Measurements from ENCODE around the gene AGBL1.

AGBL1 gene

DNA sequence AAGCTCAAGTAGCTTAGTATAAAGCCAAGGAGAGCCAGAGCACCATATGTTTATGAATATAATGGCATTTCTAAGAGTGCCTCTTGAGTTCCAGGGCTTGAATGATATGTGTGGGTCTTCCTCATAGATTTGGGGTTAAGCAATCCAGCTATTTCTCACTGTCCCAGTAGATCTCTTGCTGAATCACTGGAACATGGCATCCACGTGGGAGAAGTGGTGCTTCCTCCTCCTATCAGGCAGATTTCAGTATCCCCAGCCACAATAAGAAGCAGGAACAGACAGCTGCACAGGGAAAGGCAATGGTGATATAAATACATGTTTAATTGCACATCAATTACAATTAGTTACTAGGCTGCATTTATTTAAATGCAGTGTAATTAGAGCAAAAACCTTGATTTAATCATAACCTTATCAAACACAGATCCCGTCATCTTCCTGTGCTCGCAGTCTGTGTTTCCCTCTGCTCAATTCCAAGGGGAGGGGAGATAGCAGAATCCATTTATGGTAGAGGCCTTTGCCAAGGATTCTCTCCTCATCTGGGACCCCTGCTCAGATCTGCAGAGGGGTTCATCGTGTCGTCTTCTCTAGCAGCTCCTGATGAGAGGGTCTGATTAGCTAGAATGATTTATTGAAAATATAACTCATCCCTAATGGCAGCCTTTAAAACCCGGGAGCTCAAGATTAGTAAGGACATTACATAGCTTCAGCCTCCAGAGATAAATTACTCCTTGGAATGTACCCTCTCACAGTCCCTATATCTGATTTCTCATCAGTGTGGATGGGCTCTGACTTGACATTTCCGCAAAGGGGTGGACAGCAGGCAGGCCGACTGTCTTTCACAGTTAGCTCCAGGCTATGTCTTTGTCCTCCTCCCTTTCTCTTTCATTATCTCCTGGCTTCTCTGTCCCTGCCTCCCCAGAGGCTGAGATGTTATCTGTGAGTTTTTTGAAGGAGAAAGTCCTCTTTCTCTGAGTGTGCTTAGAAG, 775.9 kb downstream of the AGBL1 start:
- H3K27me3 ChIP-seq (replicated peaks; ENCODE audit: control insufficient read depth, insufficient read depth, low read length) = no peaks in the 10 kb centered on the region
- DNase-seq (ENCODE audit: extremely low read depth, insufficient read length) = no peak

DNA sequence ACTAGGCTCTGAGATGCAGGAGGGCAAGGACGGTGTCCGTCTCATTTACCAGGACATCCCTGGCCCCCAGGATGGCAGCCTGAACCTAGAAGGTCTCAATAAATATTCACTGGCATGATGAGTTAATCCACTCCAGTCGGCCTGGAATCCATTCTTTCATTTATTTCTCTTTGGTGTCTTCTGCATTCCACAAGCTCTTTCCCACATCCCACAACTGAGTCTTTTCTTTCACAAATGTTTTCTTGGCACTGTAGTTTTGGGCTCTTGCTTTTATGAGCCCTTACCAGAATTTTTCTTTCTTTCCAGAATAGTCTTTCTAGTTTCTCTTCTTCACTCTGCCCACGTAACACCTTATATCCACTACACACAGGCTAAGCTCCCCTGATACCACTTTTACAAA, 778.0 kb downstream of the AGBL1 start:
- no peak overlapping the region for H3K4me3 ChIP-seq (replicated peaks; ENCODE audit: low read depth, low read length)
- no peaks in the 10 kb centered on the region for H3K27me3 ChIP-seq (replicated peaks; ENCODE audit: control insufficient read depth, insufficient read depth, low read length)
- H3K36me3 ChIP-seq (ENCODE audit: control insufficient read depth, insufficient read depth, low read length) = no peaks in the 10 kb centered on the region
- TF ChIP-seq, protein P1, sequence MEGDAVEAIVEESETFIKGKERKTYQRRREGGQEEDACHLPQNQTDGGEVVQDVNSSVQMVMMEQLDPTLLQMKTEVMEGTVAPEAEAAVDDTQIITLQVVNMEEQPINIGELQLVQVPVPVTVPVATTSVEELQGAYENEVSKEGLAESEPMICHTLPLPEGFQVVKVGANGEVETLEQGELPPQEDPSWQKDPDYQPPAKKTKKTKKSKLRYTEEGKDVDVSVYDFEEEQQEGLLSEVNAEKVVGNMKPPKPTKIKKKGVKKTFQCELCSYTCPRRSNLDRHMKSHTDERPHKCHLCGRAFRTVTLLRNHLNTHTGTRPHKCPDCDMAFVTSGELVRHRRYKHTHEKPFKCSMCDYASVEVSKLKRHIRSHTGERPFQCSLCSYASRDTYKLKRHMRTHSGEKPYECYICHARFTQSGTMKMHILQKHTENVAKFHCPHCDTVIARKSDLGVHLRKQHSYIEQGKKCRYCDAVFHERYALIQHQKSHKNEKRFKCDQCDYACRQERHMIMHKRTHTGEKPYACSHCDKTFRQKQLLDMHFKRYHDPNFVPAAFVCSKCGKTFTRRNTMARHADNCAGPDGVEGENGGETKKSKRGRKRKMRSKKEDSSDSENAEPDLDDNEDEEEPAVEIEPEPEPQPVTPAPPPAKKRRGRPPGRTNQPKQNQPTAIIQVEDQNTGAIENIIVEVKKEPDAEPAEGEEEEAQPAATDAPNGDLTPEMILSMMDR (IDR thresholded peaks at IDR 0.05; ENCODE audit: insufficient read depth, low read length, poor library complexity, severe bottlenecking) = no peak
- no peak for DNase-seq (ENCODE audit: extremely low read depth, insufficient read length)

More for the DNA sequence above, 775.9 kb downstream of the AGBL1 start:
- TF ChIP-seq, protein P1 (IDR thresholded peaks at IDR 0.05; ENCODE audit: insufficient read depth, low read length, poor library complexity, severe bottlenecking) = no peak
- no peaks in the 10 kb centered on the region for H3K36me3 ChIP-seq (ENCODE audit: control insufficient read depth, insufficient read depth, low read length)
- no peak overlapping the region for H3K4me3 ChIP-seq (replicated peaks; ENCODE audit: low read depth, low read length)

DNA sequence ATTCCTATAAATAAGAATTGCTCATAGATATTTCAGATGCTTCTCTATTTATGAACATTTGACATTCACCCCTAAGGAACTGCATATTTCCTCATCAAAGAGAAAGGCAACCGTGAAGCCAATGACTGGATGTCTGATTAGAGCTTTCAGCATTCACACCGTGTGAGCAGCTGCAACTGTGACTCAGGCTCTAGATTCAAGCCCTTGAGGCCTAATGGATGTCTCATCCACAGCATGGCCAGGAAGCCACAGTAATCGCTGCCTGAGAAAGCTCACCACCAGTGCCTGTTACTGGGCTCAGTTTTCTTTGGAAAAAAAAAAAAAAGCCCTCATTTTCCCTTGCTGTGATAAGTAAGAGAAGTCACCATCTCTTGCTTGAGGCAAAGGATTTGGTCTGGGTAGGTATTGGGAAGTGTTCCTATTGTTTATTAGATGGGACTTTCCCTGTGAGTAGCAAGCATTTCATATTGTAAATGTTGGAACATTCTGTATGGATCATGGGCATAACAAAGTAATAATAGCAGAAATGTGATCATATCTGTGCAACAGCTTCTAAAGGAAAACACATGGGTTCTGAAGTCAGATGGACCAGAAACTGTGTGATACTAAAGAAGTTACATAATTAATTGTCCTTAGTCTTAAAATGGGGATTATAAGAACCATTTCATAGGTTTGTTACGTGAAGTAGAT, 783.7 kb downstream of the AGBL1 start:
- no peaks in the 10 kb centered on the region for H3K27me3 ChIP-seq (replicated peaks; ENCODE audit: control insufficient read depth, insufficient read depth, low read length)
- H3K36me3 ChIP-seq (ENCODE audit: control insufficient read depth, insufficient read depth, low read length) = no peaks in the 10 kb centered on the region
- DNase-seq (ENCODE audit: extremely low read depth, insufficient read length) = no peak
- TF ChIP-seq, protein P1 (IDR thresholded peaks at IDR 0.05; ENCODE audit: insufficient read depth, low read length, poor library complexity, severe bottlenecking) = no peak
- no peak overlapping the region for H3K4me3 ChIP-seq (replicated peaks; ENCODE audit: low read depth, low read length)

DNA sequence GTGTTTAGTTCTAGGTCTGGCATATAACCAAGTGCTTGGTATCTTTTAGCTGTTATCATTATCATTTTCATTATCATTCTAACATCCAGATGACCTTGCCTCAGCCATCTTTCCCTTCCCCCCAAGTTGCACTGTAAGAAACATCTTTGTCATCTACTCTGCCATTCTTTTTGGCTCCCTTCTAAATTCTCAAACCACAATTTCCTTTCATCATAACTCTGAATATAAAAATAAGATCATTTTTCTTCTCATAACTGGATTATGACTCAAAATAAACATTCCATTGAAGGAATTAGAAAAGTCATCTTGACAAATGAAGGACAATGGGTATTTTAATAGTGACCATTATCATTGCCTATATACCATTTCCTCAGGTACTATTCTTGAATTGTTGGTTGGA, 786.2 kb downstream of the AGBL1 start:
- TF ChIP-seq, protein P1 (IDR thresholded peaks at IDR 0.05; ENCODE audit: insufficient read depth, low read length, poor library complexity, severe bottlenecking) = no peak
- H3K27me3 ChIP-seq (replicated peaks; ENCODE audit: control insufficient read depth, insufficient read depth, low read length) = no peaks in the 10 kb centered on the region

DNA sequence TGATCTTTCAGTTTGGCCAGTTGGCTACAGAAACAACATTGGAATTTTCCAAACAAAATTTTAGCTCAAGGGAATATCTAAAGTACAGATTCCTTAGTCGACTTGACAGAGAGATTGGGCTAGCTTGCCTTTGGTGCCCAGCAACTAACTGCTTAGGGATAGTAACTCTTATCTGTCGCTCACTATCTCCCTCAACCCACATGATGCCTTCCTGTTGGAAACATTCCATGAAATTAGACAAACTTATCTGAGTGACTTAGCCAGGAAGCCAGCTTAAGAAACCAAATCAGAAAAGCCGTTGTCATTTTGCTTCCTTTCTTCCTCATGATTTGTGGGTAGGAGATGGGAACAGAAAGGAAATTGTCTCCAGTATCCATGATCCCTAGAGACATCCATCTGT, 791.2 kb downstream of the AGBL1 start:
- no peak overlapping the region for H3K4me3 ChIP-seq (replicated peaks; ENCODE audit: low read depth, low read length)
- TF ChIP-seq, protein P1 (IDR thresholded peaks at IDR 0.05; ENCODE audit: insufficient read depth, low read length, poor library complexity, severe bottlenecking) = no peak
- DNase-seq (ENCODE audit: extremely low read depth, insufficient read length) = no peak
- no peaks in the 10 kb centered on the region for H3K36me3 ChIP-seq (ENCODE audit: control insufficient read depth, insufficient read depth, low read length)
- H3K27me3 ChIP-seq (replicated peaks; ENCODE audit: control insufficient read depth, insufficient read depth, low read length) = no peaks in the 10 kb centered on the region

More for the DNA sequence above, 786.2 kb downstream of the AGBL1 start:
- H3K36me3 ChIP-seq (ENCODE audit: control insufficient read depth, insufficient read depth, low read length) = no peaks in the 10 kb centered on the region
- H3K4me3 ChIP-seq (replicated peaks; ENCODE audit: low read depth, low read length) = no peak overlapping the region
- DNase-seq (ENCODE audit: extremely low read depth, insufficient read length) = no peak
